PC-3 (cell line): ENCODE measurements around the gene SPATA1. TPM values are rescaled to one million over a fixed set of nuclear protein-coding genes. Genes with fewer than 3 reads are reported as not detected.
A peak's percentile ranks its signal among the peaks of the same experiment; 100 is the strongest.
"Not testable (repeated sequence)": the region's sequence is repeated elsewhere in the genome, so short reads cannot be mapped to it uniquely, and the experiment has no call there.

Experiments
- ATAC-seq: fragments of 200-7000 bp; cut with Tn5 transposase; 2 replicates; pipeline ENCODE4 v1.9.1; 2020; ENCODE audit warnings: mild to moderate bottlenecking, moderate library complexity
- BruUV-seq: library from RNA; stranded (reverse); fragments of 400-500 nt; replicated peaks from 2 replicates; lab custom pipeline; 2021; lab: Mats Ljungman, UMichigan
- CTCF ChIA-PET: fragments of 300-600 bp; sonication (Branson Sonifier 250); formaldehyde crosslinking; loops from one replicate; lab custom pipeline; 2022; ENCODE audit warnings: antibody characterized with exemption; lab: Charles Lee
- POLR2A ChIA-PET: fragments of 300-600 bp; sonication (Branson Sonifier 250); formaldehyde crosslinking; loops from one replicate; lab custom pipeline; 2022; ENCODE audit warnings: antibody characterized with exemption; ENCODE audit not compliant: unreplicated experiment; lab: Charles Lee
- DNase-seq: peaks from one replicate; pipeline ENCODE4 v3.0.0-alpha.2; 2015
- H2AFZ ChIP-seq: fragments of 300-600 bp; sonication (generic); 2 replicates; pipeline ENCODE4 v1.6.0; 2016; ENCODE audit warnings: antibody characterized with exemption, low read length
- H3F3A ChIP-seq: fragments of 300-600 bp; sonication (generic); one replicate; pipeline ENCODE4 v1.6.0; 2017; ENCODE audit warnings: antibody characterized with exemption, low read length, control low read depth, mild to moderate bottlenecking; ENCODE audit not compliant: unreplicated experiment
- H3K27ac ChIP-seq: fragments of 300-600 bp; sonication (generic); 2 replicates; pipeline ENCODE4 v1.5.1; 2016; ENCODE audit warnings: mild to moderate bottlenecking, low read length
- H3K27me3 ChIP-seq: fragments of 300-600 bp; sonication (generic); 2 replicates; pipeline ENCODE4 v1.6.1; 2016; ENCODE audit warnings: low read length, mixed read lengths
- H3K36me3 ChIP-seq: fragments of 300-600 bp; sonication (generic); 2 replicates; pipeline ENCODE4 v1.6.1; 2016; ENCODE audit warnings: low read depth, mixed run types, low read length, mixed read lengths
- H3K4me1 ChIP-seq: fragments of 300-600 bp; sonication (generic); 2 replicates; pipeline ENCODE4 v1.5.1; 2016; ENCODE audit warnings: low read length; ENCODE audit not compliant: insufficient read depth
- H3K4me2 ChIP-seq: fragments of 300-600 bp; sonication (generic); 2 replicates; pipeline ENCODE4 v1.6.0; 2016; ENCODE audit warnings: low read length
- H3K4me3 ChIP-seq: fragments of 300-600 bp; sonication (generic); 2 replicates; pipeline ENCODE4 v1.5.1; 2016; ENCODE audit warnings: mild to moderate bottlenecking, low read length, mixed read lengths
- H3K79me2 ChIP-seq: fragments of 300-600 bp; sonication (generic); 2 replicates; pipeline ENCODE4 v1.6.1; 2017; ENCODE audit warnings: low read length, mixed read lengths
- H3K9ac ChIP-seq: fragments of 300-600 bp; sonication (generic); 2 replicates; pipeline ENCODE4 v1.6.0; 2016; ENCODE audit warnings: mild to moderate bottlenecking, low read length
- H3K9me2 ChIP-seq: fragments of 300-600 bp; sonication (generic); replicated peaks from 2 replicates; pipeline ENCODE4 v1.6.1; 2016; ENCODE audit warnings: mixed run types, low read length, mixed read lengths
- H3K9me3 ChIP-seq: fragments of 300-600 bp; sonication (generic); 2 replicates; pipeline ENCODE4 v1.6.1; 2016; ENCODE audit warnings: low read length, mixed read lengths
- H4K20me1 ChIP-seq: fragments of 300-600 bp; sonication (generic); 2 replicates; pipeline ENCODE4 v1.6.1; 2016; ENCODE audit warnings: low read length, mixed read lengths
- CTCF ChIP-seq: fragments of 300-600 bp; sonication (generic); conservative IDR thresholded peaks from 2 replicates; pipeline ENCODE4 v1.5.1; 2017; ENCODE audit warnings: antibody characterized with exemption, low read depth, mild to moderate bottlenecking, low read length
- EZH2 ChIP-seq: fragments of 300-600 bp; sonication (generic); IDR thresholded peaks from one replicate; pipeline ENCODE4 v1.6.1; 2017; ENCODE audit warnings: antibody characterized with exemption, mild to moderate bottlenecking, low read length; ENCODE audit not compliant: unreplicated experiment
- EZH2phosphoT487 ChIP-seq: fragments of 300-600 bp; sonication (generic); IDR thresholded peaks from 2 replicates; pipeline ENCODE4 v1.6.1; 2018; ENCODE audit warnings: mild to moderate bottlenecking, antibody characterized with exemption, low read length, borderline replicate concordance
- intact Hi-C: fragments of 100-400 bp; cut with micrococcal nuclease; formaldehyde crosslinking; loops from 2 replicates; pipeline ENCODE4 v1.9.0; 2023
- total RNA-seq: library from RNA; depleted of rRNA; stranded (reverse); fragments of >200 nt; gene quantifications from 2 replicates; pipeline ENCODE4 v1.2.3, GENCODE V29; 2014

Gene SPATA1
- total RNA-seq, 1 experiment from 2014 or later = 2.9 TPM

- ChIA-PET CTCF (interaction anchor here (1.1 to 1.3 kb wide), 4 partner anchors 35 to 112 kb away, joined by 3 to 6 read pairs (median 6); no protein-coding TSS in a partner anchor), POLR2A (interaction anchor here (0.5 to 1.4 kb wide), 7 partner anchors 20 to 853 kb away, joined by 3 to 15 read pairs (median 4); no protein-coding TSS in a partner anchor)
- Histone ChIP-seq H4K20me1 (peaks cover 32% of the 10 kb centered on the region), H3K9me3 (0 out of 2 replicates have a peak, but pooled peaks cover 4% of the 10 kb centered on the region), H3K27me3 (no peaks in the 10 kb centered on the region), H3K4me1 (peaks cover 26% of the 10 kb centered on the region), H3K9ac (peak overlapping the region; percentile 85), H3K4me3 (peak overlapping the region; percentile 83), H3F3A (no peaks in the 10 kb centered on the region), H3K79me2 (peaks cover 48% of the 10 kb centered on the region), H3K27ac (peak overlapping the region; percentile 94), H3K36me3 (0 out of 2 replicates have a peak, but pooled peaks cover 3% of the 10 kb centered on the region), H3K4me2 (peak overlapping the region; percentile 89), H3K9me2 (no peaks in the 10 kb centered on the region), H2AFZ (peak overlapping the region; percentile 93)
- intact Hi-C loops = loop anchor here (1.0 to 10.0 kb wide), 8 partner anchors 34 to 428 kb away; partner anchors contain the start of gene CTBS
- BruUV-seq = TSS peak; percentile 63
- DNase-seq = peak; percentile 14
- no peak for ATAC-seq
- TF ChIP-seq EZH2 (no peak), CTCF (no peak)
Observed at GRCh38 chr1:84506729-84507453, 705 bp downstream of the SPATA1 start.

- CTCF ChIA-PET, H3K4me3 ChIP-seq, H3K9me2 ChIP-seq, BruUV-seq, H3K27ac ChIP-seq, H3K36me3 ChIP-seq, H3K9ac ChIP-seq, H2AFZ ChIP-seq, H3K9me3 ChIP-seq, DNase-seq, H3F3A ChIP-seq, ATAC-seq, POLR2A ChIA-PET, H3K27me3 ChIP-seq: not testable (repeated sequence)
- peaks cover 25% of the 10 kb centered on the region for H4K20me1 ChIP-seq
- H3K4me2 ChIP-seq = peak overlapping the region; percentile 89
- intact Hi-C loops = loop anchor here (2.0 to 10.0 kb wide), 4 partner anchors 66 to 427 kb away; no protein-coding TSS in a partner anchor
- H3K4me1 ChIP-seq = peaks cover 23% of the 10 kb centered on the region
- peaks cover 38% of the 10 kb centered on the region for H3K79me2 ChIP-seq
Observed at GRCh38 chr1:84507887-84508286, 1.7 kb downstream of the SPATA1 start.

- POLR2A ChIA-PET = no interaction called here
- H2AFZ ChIP-seq = no peak overlapping the region
- H3K36me3 ChIP-seq = 0 out of 2 replicates have a peak, but pooled peaks cover 3% of the 10 kb centered on the region
- H3K79me2 ChIP-seq = peaks cover 32% of the 10 kb centered on the region
- H3K4me1 ChIP-seq = peaks cover 17% of the 10 kb centered on the region
- 0 out of 2 replicates have a peak, but pooled peaks cover 4% of the 10 kb centered on the region for H3K9me3 ChIP-seq
- H4K20me1 ChIP-seq = peaks cover 19% of the 10 kb centered on the region
- DNase-seq = no peak
- intact Hi-C loops = loop anchor here (5.0 to 10.0 kb wide), 3 partner anchors 66 to 426 kb away; no protein-coding TSS in a partner anchor
- H3F3A ChIP-seq = no peaks in the 10 kb centered on the region
- no peak overlapping the region for H3K27ac ChIP-seq
- CTCF ChIA-PET = no interaction called here
- H3K9me2 ChIP-seq = no peaks in the 10 kb centered on the region
- H3K4me3 ChIP-seq = no peak overlapping the region
- H3K4me2 ChIP-seq = no peak overlapping the region
- no peak for ATAC-seq
- TF ChIP-seq CTCF (no peak), EZH2 (no peak), EZH2phosphoT487 (no peak)
- no TSS peak for BruUV-seq
- no peaks in the 10 kb centered on the region for H3K27me3 ChIP-seq
- no peak overlapping the region for H3K9ac ChIP-seq
Observed at GRCh38 chr1:84508510-84508909, 2.3 kb downstream of the SPATA1 start.
